ENCODE data around the gene ZNF593OS.

Gene ZNF593OS

DNA sequence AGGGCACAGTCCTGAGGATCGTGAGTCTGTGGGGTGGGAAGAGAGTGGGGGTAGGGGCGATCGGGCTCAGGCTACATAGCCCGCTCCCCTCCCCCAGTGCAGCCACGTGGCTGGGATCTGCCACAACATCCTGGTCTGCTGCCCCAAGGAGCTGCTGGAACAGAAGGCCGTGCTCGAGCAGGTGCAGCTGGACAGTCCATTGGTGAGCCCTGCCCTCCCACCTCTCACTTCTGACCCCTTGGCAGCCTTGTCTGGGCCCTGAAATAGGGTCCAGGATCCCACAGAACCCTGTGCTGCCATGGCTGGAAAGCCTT lies 10.7 kb upstream of the ZNF593OS start:
- no peak for DNase-seq

DNA sequence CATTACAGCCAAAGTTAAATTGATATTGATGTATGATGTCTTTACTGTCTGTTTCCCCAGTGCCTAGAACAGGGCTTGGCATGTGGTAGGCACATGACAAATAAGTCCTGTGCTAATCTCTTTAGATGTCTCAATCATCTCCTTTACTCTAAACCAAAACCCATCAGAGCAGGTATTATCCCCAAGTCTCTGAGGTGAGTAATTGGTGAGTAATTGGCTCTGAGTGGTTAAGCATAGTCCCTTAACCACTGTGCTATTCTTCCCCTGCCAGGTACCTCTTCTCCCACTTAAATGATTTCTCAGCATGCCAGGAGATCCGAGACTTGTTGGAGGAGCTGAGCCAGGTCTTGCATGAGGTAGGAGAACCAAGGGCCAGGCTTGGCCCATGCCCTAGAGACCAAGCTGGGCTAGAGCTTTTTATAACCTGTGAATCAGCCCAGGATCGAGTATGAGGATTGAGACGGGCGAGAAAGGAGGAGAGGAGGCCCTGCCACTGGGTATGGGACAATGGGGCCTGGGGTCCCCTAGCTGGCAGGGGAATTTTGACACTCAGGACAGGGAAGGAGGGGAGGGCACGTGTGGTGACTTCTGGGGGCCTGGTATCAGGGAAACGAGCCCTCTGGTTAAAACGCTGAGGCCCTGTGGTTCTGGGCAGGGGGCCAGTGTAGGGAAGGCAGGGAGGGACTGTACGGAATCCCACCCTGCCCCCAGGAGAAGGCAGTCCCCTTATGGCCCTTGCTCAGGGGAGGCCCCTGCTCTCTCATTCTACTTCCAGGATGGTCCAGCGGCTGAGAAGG lies 10.2 kb upstream of the ZNF593OS start:
- DNase-seq: no peak

DNA sequence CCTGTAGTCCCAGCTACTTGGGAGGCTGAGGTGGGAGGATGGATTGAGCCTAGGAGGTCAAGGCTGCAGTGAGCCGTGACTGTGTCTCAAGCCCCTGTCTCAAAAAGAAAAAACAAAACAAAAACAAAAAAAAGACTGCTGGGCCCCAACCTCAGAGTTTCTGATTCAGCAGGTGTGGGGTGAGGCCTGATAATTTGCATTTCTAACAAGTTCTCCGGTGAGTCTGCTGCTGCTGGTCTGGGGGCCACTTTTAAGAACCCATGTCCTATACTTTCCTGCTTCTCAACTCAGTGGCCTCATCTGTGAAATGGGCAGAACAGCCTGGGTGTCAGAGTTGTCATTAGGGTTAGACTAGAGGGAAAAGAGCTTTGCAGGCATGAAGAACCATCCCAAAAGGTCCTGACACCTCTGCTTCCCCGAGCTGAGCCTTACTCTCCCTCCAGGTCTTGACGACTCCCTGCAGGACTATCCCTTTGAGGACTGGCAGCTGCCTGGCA lies 8.4 kb upstream of the ZNF593OS start:
- no peak for DNase-seq

DNA sequence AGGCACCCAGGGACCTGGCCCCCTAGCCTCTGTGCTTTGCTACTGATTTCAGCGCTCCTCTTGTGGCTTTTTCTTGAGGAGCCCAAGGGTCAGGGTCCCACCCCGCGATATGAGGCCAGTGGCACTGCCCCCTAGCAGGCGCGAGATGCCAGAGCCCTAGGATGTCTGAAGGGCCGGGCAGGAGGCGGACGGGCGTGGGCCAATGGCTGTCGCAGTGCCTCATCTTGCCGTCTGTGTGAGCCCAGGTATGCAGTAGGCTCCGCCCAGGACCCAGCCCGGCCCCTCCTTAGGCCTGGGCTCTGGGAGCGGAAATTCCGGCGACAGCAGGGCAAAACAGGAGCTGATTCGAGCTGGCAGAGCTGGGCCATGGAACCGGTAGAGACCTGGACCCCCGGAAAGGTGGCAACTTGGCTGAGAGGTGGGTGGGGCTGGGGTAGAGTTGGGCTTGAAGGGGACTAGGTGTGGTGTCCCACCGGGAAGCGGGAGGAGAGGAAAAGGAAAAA lies 5.6 kb upstream of the ZNF593OS start, which contains the start of gene CNKSR1:
CNKSR1 (plus strand) TSS at position 310 of the 503 bp plus-strand sequence; CDS start at position 367, 57 bp downstream.
- no peak for DNase-seq

DNA sequence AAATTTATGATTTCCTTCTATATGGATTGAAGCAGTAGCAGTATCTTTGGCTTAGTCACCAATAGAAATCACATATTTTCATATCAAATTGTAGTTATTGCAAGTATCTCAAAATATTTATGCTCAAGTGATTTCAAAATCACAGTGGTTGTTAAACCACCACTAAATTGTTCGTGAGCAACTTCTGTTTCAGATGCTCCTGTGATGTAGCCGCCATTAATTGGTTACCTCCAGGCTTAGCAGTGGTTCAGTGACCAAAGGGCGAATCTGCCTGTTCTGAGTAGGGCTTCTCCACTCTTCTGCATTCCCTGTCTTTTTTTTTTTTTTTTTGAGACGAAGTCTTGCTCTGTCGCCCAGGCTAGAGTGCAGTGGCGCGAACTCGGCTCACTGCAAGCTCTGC lies 3.7 kb upstream of the ZNF593OS start:
- no peak for DNase-seq

DNA sequence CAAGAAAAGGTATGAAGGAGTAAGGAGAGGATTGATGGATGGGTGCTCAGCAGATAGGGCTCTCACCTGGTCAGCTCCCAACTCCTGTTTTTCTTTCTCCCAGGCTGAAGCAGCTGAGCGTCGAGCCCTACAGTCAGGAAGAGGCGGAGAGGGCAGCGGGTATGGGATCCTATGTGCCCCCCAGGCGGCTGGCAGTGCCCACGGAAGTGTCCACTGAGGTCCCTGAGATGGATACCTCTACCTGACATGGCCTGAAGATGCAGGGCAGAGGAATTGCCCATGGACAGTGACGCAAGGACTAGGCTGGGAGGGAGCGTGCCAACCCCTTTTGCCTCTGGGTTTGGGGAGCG lies 1.2 kb downstream of the ZNF593OS start:
- DNase-seq: no peak

DNA sequence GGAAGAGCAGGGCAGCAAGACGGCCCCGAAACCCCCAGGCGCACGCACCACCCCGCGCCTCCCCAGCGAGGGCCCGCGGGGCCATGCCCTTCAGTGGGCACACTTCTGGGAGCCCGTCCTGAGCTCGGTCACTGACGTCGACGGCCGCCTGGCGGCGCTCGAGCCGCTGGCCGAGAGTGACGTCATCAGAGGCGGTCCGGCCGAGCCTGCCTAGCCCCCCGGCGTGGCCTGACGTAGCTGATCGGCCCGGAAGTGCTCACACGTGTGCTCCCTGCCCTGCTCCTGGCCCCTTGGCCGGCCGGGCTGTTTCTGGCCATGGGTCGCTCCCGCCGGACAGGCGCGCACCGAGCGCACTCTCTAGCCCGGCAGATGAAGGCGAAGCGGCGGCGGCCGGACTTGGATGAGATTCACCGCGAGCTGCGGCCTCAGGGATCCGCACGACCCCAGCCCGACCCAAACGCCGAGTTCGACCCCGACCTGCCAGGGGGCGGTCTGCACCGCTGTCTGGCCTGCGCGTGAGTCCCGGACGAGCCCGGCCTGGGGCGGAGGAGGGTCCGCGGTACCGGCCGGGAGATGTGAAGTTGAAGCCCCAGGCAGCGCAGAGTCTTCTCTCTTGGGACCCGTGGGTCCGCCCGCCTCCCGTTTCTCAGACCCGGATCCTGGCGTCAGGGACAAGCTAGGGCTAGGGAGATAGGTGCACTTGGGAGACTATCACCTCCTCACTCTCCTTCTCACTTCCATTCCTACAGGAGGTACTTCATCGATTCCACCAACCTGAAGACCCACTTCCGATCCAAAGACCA lies 1.8 kb downstream of the ZNF593OS start, which contains the start of gene ZNF593:
ZNF593 (plus strand) TSS at position 240 of the 803 bp plus-strand sequence; CDS start at position 316, 76 bp downstream.
- DNase-seq: peak; percentile 43

DNA sequence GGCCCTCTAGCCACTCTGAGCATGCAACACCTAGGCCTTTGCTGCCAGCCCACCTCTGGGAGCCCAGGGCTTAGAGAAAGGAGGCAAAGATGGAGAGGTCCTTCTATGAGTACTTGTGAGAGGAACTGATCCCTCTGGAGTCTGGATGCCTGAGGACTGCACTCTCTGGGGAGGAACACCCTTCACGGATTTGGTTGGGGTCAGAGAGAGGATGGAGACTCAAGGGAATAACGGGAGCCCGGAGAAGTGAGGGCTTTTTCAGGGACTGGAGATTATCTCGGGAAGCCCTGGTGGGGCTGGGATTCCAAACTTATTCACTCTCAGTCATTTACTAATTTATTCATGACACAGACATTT lies 2.5 kb downstream of the ZNF593OS start:
- DNase-seq: no peak

DNA sequence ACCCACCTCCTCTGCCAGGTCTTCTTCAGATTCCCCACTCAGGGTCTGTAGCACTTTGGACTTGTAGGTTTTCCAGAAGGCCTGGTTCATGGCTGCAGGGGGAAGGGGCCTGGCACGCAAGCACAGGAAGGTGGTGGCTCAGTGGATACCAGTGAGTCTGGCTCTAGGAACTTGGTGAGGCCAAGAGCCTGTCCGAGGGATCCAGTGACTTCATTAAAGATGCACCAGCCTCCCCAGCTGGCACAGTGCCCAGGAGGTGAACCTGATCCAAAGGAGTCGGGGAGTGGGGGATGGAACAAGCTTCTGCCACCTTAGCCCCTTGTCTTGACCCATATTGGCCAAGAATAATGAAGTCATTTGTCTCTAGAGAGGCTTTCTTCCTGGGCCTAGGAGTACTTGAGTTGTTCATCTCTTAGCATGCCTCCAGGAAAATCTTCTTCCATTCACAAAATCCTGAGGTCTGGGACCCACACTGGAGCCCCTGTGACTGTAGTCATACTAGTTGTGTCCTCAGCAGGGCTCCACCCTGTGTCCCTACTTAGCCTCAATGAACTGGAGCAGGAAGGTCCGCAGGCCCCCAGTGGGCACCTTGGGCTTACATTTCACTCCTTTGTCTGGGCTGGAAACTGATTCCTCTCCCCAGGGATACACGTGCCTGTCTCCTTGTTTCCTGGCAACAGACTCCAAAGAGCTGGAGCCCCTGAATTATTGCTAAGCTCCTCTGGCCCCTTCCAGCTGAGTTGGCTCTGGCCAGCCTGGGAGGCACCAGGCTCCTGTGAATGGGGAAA lies 3.0 kb downstream of the ZNF593OS start, which contains the start of gene C1orf232:
C1orf232 (minus strand) TSS at position 554 of the 788 bp plus-strand sequence; CDS start at position 90, 464 bp downstream.
- no peak for DNase-seq

DNA sequence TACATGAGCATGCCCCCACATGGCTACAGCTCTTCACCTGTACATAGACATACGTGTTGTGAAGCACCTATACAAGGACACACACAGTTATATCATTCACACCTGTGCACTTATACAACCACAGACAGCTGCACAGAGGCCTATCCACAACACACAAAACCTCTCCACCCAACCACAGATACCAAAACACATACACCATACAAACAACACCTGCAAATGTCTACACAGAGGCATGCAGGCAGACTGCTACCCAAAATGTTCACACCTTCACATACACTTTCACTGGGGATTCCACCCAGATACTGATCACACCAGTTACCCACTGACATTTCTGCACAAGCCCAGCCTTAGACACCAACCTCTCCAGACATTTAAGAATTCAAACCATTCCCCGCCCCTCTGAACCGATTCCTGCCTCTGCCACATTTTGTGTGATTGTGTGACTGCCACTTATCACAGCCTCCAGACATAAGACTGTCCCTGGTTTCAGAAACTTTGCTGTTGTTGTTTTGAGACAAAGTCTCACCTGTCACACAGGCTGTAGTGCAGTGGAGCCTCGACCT lies 4.8 kb downstream of the ZNF593OS start:
- DNase-seq: no peak

DNA sequence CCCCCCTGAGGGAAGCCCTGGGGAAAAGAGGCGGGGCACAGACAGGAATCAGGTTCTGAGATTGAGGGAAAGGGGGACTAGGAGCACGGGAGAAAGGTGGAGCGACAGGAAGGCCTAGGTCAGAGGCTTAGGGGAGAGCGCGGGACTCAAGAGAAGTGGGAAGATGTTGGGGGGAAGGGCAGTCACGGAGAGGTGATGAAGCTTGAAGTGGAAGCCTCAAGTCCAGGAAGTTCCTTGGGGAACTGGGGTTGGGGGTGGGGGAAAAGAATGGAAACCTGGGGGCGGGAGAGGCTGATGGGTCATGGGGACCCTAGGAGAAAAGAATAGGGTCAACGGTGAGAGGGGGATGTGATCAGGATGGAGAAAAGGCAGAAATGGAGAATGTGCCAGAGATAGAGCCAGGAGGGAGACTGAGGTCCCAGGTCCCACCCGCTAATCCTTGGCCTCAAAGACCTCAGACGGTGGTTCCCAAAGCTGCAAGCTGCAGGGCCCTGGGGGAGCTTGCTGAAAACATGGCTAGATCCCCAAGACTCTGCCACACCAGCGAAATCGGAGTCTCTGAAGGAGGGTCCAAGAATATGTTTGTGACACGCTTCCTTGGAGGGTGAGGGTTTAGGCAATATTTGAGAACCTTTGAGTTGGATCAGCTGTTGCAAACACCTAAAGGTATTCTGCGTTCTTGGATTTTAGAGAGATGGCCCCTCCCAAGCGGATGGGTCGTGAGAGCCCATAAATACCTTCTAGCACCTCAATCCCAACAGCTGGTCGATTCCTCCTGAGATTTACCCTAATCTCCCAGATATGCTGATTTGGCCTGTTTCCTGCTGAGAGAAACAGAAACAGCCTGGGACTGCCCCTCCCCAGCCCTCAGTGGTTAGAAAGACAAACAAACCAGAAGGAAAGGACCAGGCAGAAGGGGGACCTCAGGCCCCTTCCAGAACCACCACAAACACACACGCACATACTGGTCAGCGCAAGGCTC lies 6.5 kb downstream of the ZNF593OS start:
- DNase-seq: no peak

DNA sequence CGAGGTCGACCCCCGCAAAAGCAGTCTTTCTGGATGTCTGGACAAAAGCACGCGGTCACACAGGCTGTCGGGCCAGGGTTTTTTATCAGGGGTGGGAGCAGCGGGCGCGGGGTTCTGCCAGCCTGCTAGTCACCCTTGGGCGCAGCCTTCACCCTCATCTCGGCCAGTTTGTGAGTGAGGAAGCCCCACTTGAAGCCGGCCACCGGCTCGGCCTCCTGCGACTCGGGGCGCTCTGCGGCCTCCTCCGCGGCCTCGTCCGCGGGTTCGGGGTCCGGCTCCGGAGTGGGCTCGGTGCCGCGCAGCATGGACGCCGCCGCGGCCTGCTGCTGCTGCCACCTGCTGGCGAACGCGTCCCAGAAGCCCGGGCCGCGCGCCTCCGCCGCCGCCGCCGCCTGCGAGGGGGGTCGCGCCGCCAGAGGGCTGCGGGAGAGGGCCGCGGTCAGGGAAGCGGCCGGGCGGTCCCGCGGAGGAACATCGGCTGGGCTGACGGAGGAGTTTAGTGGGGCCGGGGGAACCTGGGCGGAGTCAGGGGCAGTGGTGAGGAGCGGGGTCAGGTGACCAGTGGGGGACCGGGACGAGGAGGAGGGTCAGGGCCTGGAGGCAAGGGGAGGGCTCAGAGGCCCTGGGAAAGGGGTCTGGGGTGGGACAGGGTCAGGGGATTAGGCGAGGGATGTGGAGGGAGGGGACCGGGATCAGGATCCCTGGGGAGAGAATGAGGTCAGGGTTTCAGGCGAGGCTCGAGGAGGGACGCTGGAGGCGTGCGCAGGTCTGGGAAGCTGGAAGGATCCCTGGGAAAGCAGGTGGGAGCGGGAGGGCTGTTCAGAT lies 7.4 kb downstream of the ZNF593OS start:
- DNase-seq: no peak

DNA sequence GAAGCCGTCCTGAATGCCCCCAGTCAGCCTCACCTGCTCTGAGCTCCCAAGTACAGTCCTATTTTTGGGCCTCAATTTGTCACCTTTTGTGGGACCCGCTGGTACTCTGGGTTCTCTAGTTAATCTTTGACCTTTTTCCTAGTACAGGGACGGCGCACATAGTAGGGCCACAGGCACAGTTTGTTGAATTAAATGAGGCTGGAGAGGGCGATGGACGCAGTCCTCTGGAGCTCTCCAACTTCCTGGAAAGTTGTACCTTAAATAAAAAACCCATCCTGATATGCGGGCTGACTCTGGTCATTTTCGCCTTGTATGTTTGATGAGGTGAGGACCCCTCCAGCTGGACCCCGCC lies 8.0 kb downstream of the ZNF593OS start:
- DNase-seq: no peak

DNA sequence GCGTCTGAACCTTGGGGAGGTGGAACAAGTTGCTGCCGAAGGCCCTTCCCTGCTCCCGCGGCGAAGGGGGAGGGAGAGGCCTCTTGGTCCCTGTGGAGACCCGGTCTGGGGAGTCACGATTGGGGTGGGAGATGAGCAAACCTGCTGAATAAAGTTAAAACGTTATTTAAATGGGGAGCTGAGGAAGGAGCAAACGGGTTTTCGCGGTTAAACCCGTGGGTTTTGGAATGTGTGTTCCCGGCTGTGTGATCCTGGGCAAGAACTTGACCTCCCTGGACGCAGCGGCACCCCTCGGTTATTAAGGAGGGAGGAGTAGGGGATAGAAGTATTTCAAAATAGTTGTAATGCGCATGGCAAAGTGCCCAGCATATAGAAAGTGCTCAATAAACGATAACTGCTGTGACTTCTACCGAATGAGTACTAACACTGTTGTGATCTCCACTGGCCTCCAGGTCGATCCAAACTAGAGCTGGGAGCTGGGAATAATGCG lies 9.4 kb downstream of the ZNF593OS start:
- no peak for DNase-seq

DNA sequence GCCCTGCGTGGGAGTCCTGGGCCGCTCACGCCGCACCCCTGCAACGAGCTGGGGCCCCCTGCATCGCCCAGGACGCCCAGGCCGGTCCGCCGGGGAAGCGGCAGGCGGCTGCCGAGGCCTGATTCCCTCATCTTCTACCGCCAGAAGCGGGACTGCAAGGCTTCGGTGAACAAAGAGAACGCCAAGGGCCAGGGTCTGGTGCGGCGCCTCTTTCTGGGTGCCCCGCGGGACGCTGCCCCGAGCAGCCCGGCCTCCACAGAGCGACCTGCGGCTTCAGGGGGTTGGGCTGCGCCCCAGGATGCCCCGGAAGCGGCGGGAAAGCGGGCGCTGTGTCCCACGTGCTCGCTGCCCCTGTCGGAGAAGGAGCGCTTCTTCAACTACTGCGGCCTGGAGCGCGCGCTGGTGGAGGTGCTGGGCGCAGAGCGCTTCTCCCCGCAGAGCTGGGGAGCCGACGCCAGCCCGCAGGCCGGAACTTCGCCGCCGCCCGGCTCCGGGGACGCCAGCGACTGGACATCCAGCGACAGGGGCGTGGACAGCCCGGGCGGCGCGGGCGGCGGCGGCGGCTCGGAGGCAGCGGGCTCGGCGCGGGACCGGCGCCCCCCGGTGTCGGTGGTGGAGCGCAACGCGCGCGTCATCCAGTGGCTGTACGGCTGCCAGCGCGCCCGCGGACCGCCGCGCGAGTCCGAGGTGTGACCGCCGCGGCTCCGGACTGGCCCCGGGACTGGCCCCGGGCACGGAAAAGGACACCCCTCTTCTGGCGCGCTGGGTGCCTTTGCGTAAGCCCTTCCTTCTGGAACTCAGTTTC lies 10.0 kb downstream of the ZNF593OS start:
- DNase-seq: no peak

DNA sequence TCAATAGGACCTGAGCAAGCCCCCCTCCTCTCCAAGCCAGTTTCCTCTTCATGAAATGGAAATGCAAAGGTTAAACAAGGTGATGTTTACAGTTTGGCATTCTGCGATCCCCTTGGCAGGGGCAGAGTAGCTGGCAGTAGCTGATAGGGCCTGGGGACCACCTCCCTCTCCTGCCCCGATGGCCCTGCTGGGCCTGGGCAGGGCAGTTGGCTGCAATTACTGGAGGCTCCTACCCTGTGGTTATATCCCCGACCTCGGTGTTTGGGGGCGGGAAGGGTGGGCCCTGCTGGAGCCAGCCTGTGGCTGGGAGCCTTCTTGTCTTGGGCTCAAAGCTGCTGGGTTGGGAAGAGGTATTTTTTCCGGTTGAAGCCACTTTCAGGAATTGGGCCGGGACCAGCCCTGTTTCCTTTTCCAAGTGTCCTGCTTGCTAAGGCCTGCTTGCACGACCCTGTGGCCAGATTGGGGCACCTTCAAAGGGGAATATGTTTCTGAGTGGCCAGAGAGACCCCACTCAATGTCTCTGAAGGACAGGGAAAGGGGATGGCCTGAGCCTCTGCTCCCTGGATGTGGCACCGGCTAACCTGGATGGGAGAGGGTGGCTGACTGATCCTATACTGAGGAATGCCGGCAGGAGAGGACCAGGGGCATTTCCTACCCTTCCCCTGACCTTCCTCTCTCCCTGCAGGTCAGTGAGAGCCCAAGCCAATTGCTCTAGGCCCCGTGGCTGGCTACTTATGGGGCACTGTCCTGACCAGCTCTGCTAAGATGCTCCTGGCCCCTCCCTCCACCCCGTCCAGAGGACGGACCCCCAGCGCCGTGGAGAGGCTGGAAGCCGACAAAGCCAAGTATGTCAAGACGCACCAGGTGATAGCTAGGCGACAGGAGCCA lies 10.9 kb downstream of the ZNF593OS start:
- no peak for DNase-seq

DNA sequence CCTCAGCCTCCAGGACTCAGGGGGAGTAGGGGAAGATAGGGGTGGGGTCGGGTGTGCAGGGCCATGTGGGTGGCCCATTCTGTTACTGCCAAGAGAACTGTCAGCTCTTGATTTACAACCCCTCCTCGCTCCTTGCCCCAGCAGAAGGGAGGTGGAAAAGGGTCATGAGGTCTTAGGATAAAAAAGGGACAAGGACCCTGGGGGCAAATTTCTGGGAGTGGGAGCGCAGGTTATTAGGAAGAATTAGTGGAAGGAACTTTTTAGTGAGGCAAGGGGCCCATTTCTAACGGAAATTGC lies 11.9 kb downstream of the ZNF593OS start:
- DNase-seq: no peak

DNA sequence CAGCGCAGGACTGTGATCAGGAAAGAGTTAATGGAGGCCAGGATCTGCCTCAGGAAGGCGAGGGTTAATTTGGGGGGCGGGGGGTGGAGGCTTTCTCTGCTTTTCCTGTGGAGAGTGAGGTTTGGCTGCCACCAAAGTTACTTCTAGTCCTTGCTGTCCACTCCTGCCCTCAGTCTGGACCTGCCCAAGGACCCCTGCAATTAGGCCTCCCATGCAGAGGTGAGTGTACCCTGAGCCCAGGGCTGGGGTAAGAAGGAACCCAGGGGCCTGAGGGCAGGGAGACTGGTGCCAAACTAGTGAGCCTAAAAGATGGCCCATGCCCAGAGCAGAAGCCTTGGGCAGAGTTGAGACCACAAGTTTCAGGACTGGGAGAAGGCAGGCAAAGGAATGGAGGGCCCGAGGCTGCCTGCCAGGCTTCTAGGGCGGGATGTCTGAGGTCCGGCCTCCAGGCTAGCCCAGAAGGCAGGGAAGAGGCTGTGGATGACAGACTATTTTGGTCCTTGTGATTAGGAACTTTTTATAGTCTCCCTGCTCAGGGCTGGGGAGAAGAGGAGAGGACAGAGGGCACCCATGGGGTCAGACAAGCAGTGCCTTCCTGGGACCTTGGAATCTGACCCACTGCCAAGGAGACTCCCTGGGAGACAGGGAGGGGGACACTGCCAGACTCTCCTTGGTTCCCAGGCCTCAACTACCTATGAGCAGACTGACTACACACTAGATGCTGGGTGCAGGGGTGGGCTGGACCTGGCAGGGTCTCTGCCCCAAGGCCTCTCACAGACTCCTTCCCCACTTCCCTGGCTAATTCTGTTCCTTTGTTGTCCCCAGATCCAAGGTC lies 12.5 kb downstream of the ZNF593OS start, which contains the start of gene FAM110D:
FAM110D (plus strand) TSS at position 172 of the 835 bp plus-strand sequence. CDS start 2,213 bp downstream, outside the sequence.
- DNase-seq: no peak

Measured in NCI-H748 treated with DMSO at 0.1 percent for 48 hours (cell line).